Measurements from ENCODE around the gene MED27.
A peak's percentile ranks its signal among the peaks of the same experiment; 100 is the strongest.

The MED27 gene

GRCh38 chr9:131858147-131858546, 221.5 kb downstream of the MED27 start:
- Histone ChIP-seq H3K27me3 (no peaks in the 10 kb centered on the region), H3K27ac (no peak overlapping the region)
- intact Hi-C loops (cut with DNase I; ENCODE audit: low total_unique reads): no loop called here

GRCh38 chr9:131856105-131856504, 223.6 kb downstream of the MED27 start:
- no peaks in the 10 kb centered on the region for H3K4me1 ChIP-seq
- no peaks in the 10 kb centered on the region for H3K9me3 ChIP-seq
- no peaks in the 10 kb centered on the region for H3K27me3 ChIP-seq
- no peak overlapping the region for H3K4me3 ChIP-seq
- no peak for DNase-seq
- intact Hi-C loops (cut with DNase I; ENCODE audit: low total_unique reads): no loop called here
- TF ChIP-seq CTCF (IDR thresholded peaks at IDR 0.05): no peak
- H3K27ac ChIP-seq: no peak overlapping the region
- peaks cover 8 to 21% (median 17%) of the 10 kb centered on the region in 3 donors for H3K36me3 ChIP-seq

More at GRCh38 chr9:131858147-131858546, 221.5 kb downstream of the MED27 start:
- no peak for TF ChIP-seq CTCF (IDR thresholded peaks at IDR 0.05)
- no peaks in the 10 kb centered on the region for H3K9me3 ChIP-seq
- H3K36me3 ChIP-seq: peaks cover 25 to 41% (median 28%) of the 10 kb centered on the region in 3 donors
- H3K4me3 ChIP-seq: no peak overlapping the region
- H3K4me1 ChIP-seq: no peaks in the 10 kb centered on the region
- no peak for DNase-seq

- no peak for DNase-seq
- Histone ChIP-seq H3K36me3 (peaks cover 3 to 10% (median 7%) of the 10 kb centered on the region in 3 donors), H3K9me3 (no peaks in the 10 kb centered on the region), H3K4me3 (no peak overlapping the region), H3K27ac (no peak overlapping the region), H3K27me3 (no peaks in the 10 kb centered on the region), H3K4me1 (no peaks in the 10 kb centered on the region)
- intact Hi-C loops (cut with DNase I; ENCODE audit: low total_unique reads): no loop called here
- no peak for TF ChIP-seq CTCF (IDR thresholded peaks at IDR 0.05)
Observed at GRCh38 chr9:131854896-131855613, 224.6 kb downstream of the MED27 start.

- TF ChIP-seq CTCF (IDR thresholded peaks at IDR 0.05): no peak
- DNase-seq: peak in 1 of 2 donors; percentile 44
- Histone ChIP-seq H3K4me1 (no peaks in the 10 kb centered on the region), H3K27ac (no peak overlapping the region), H3K36me3 (peaks cover 0 to 3% (median 0%) of the 10 kb centered on the region in 3 donors), H3K27me3 (peaks cover 0 to 3% of the 10 kb centered on the region in 2 donors), H3K9me3 (no peaks in the 10 kb centered on the region), H3K4me3 (no peak overlapping the region)
- intact Hi-C loops (cut with DNase I; ENCODE audit: low total_unique reads): no loop called here
Observed at GRCh38 chr9:131854334-131854733, 225.3 kb downstream of the MED27 start.

- peaks cover 0 to 3% of the 10 kb centered on the region in 2 donors for H3K27me3 ChIP-seq
- DNase-seq: no peak
- no peak for TF ChIP-seq CTCF (IDR thresholded peaks at IDR 0.05)
- no peak overlapping the region for H3K27ac ChIP-seq
- H3K9me3 ChIP-seq: no peaks in the 10 kb centered on the region
- intact Hi-C loops (cut with DNase I; ENCODE audit: low total_unique reads): no loop called here
- no peak overlapping the region for H3K4me3 ChIP-seq
- H3K36me3 ChIP-seq: no peaks in the 10 kb centered on the region
- H3K4me1 ChIP-seq: no peaks in the 10 kb centered on the region
Observed at GRCh38 chr9:131853434-131853833, 226.2 kb downstream of the MED27 start.

Measured in tibial artery (tissue), 4 donors.